Stimulated activated CD8-positive, alpha-beta memory T cell treated with anti-CD3 and anti-CD28 coated beads, Interleukin-4, amount 100 ng/mL, for 24 hours (primary cell): Measurements from ENCODE around the gene SLC45A2.
"Not testable (repeated sequence)": the region's sequence is repeated elsewhere in the genome, so short reads cannot be mapped to it uniquely, and the experiment has no call there.

Experiments used
- DNase-seq: peaks from one replicate; pipeline ENCODE4 v3.0.0-alpha.2; 2020; ENCODE audit warnings: low read depth

The SLC45A2 gene

DNA sequence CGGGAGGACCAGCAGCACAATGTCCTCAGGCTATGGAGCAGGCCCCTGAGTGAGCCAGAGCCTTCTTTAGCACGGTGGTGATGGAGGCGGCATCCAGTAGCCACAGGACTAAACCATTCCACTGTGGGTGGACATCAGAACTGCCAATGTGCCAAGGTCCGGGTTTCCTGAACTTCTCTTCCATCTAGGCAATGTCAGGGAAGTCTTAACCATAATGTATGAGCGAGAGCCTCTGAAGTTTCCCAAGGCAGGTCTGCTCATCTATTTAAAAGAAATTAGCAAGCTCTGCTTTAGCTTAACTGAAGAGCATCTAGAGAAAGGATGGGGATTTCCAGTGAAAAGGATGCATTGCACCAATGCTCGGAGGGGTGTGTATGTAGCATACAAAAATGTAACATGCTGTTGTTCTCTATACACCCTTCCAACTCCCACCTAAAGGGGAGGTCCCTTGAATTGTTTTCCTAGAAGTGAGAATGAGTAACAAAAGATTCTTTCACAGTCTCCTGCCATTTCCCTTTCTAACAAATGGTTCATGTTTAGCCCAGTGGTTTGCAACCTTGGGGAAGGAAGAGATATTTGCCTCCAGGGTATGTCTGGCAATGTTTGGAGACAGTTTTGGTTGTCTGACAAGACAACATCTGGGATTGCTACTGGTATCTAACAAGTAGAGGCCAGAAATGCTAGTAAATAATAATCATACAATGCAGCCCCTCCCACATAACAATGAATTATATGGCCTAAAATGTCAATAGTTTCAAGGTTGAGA, 54.4 kb downstream of the SLC45A2 start:
- no peak for DNase-seq

- no peak for DNase-seq
Observed at GRCh38 chr5:33928283-33928682, 56.2 kb downstream of the SLC45A2 start.

- no peak for DNase-seq
Observed at GRCh38 chr5:33927685-33928084, 56.8 kb downstream of the SLC45A2 start.

DNA sequence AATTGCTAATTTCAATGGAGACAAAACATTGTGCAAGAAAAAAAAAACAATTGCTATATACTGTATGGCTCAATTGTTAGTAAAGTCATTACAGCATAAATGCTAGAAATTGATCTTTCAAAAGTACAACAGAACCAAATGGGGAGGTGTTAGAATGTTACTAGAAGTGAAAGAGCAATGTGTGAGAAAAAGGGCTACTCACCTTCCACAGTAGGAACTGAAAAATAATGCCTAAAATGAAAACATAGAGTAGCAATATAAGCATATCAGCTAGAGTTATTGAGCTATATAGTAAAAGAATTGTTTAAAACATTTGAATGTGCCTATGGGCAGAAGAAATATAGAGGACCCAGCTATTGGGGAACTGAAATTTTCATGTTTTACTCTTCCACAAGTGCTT, 59.2 kb downstream of the SLC45A2 start:
- DNase-seq, result no peak

DNA sequence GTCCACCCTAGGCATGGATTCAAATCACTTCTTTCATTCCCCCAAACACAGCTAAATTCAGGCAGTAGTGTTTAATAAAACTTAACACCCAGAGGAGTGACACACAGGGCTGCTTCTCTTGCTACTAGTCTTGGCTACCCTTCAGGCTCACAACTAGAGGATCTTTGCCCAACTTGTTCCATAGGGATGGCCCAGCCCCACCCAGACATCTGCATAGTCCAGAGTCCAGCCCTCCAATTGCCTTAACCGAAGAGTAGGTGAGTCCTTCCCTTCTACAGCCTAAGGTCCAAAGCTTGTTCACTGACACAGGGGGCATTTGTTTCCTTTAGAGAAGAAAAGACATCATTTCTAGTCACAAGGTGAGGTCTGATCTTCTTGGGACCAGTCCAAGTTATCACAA, 63.5 kb downstream of the SLC45A2 start:
- DNase-seq, result no peak

DNA sequence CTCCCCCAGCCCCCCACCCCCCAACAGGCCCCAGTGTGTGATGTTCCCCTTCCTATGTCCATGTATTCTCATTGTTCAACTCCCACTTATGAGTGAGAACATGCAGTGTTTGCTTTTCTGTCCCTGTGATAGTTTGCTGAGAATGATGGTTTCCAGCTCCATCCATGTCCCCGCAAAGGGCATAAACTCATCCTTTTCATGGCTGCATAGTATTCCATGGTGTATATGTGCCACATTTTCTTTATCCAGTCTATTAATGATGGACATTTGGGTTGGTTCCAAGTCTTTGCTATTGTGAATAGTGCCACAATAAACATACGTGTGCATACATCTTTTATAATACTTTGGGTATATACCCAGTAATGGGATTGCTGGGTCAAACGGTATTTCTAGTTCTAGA, 69.6 kb downstream of the SLC45A2 start:
- not testable (repeated sequence) for DNase-seq

DNA sequence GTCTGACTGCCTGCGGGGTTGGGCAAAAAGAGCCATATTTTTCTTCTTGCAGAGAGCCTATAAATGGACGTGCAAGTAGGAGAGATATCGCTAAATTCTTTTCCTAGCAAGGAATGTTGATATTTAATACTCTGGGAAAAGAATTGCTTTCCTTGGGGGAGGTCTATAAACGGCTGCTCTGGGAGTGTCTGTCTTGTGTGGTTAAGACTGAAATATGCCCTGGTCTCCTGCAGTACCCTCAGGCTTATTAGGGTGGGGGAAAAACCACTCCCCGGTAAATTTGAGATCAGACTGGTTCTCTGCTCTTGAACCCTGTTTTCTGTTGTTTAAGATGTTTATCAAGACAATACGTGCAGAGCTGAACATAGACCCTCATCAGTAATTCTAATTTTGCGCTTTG, 78.2 kb downstream of the SLC45A2 start:
- not testable (repeated sequence) for DNase-seq

GRCh38 chr5:33905381-33905780, 79.1 kb downstream of the SLC45A2 start:
- DNase-seq, result no peak

- DNase-seq, result no peak
Observed at GRCh38 chr5:33903118-33903517, 81.4 kb downstream of the SLC45A2 start.

DNA sequence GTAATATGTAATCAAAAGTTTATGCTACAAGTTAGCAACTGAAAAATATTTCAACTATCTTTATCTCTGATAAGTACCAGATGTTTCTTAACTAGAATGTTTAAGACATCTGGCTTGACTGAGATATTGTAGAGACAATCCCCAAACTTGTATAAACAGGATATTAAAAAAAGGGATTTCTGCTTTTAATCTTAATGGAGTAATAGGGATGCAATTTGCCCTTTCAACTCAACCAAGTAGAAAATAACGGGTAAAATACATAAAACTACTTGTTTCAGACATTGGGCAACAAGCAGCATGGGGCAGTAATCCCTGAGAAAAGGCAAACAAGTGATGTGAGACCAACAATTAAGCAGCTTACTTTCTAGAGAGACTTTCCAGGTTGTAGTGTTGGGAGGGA, 83.3 kb downstream of the SLC45A2 start:
- no peak for DNase-seq
